ENCODE data around the gene GIPC2. TPM values are rescaled to one million over a fixed set of nuclear protein-coding genes. Genes with fewer than 3 reads are reported as not detected.
A peak's percentile ranks its signal among the peaks of the same experiment; 100 is the strongest.

GIPC2 gene
- total and polyA plus RNA-seq, 11 donors, result 0.99 to 4.0 (median 2.5) TPM

DNA sequence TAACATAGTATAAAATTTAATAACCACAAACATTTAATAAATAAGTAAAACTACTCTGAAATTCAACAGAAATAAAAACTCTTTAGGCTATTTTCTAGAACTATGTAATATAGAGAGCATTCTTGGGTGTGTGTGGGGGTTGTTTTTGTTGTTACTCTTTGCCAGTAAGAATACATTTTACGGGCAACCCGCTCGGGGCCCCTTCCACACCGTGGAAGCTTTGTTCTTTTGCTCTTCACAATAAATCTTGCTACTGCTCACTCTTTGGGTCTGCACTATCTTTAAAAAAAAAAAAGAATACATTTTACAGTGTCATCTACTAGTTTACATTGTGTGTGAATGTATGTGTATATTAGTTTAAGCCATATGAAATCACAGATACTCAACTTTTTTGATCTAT lies 16.0 kb upstream of the GIPC2 start:
- 84 to 90% (median 88%) methylated on average over 4 of the region's 4 CpGs for WGBS, 4 donors
- Histone ChIP-seq H3K36me3 (no peaks in the 10 kb centered on the region), H3K9me3 (no peaks in the 10 kb centered on the region), H3K4me3 (no peak overlapping the region), H3K27me3 (no peaks in the 10 kb centered on the region), H3K4me1 (peaks cover 0 to 16% (median 0%) of the 10 kb centered on the region in 12 donors), H3K27ac (no peak overlapping the region)
- DNase-seq (no peak), ATAC-seq (no peak)
- no peak for TF ChIP-seq CTCF (IDR thresholded peaks at IDR 0.05)
- TF ChIP-seq POLR2A (IDR thresholded peaks at IDR 0.05), result no peak
- intact Hi-C loops (cut with DNase I), result loop anchor here in 1 of 10 donors (10.0 kb wide), 1 partner anchor 75 kb away; no protein-coding TSS in a partner anchor

GRCh38 chr1:78032996-78033796 lies 12.6 kb upstream of the GIPC2 start:
- Histone ChIP-seq H3K27ac (peak overlapping the region in 6 of 12 donors; percentile 6 to 60 (median 30)), H3K9me3 (no peaks in the 10 kb centered on the region), H3K36me3 (no peaks in the 10 kb centered on the region), H3K4me3 (no peak overlapping the region), H3K27me3 (no peaks in the 10 kb centered on the region), H3K4me1 (peaks cover 0 to 21% (median 0%) of the 10 kb centered on the region in 12 donors)
- no peak for TF ChIP-seq POLR2A (IDR thresholded peaks at IDR 0.05)
- no peak for TF ChIP-seq CTCF (IDR thresholded peaks at IDR 0.05)
- DNase-seq (no peak), ATAC-seq (peak; percentile 76 to 88 (median 86))
- 76 to 85% (median 81%) methylated on average over 4 of the region's 4 CpGs for WGBS, 4 donors
- intact Hi-C loops (cut with DNase I), result loop anchor here in 1 of 10 donors (10.0 kb wide), 1 partner anchor 72 kb away; no protein-coding TSS in a partner anchor

DNA sequence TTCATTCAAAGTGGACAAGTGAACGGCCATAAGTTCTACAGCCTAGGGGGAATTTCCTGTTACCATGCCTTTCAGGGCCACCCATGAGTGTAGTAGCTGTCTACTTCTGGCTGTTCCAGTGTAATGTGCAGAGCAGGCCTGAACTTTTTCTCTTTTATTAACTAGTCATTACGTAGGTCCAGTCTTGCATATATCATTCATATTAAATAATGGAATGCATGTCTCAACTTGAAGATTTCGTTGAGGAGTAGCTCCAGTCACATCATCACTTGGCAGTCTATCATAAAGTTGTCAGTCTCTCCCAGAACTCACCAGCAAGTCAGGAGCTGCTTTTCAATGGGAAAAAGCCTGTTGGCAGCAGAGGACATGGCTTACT lies 12.0 kb upstream of the GIPC2 start:
- ATAC-seq, result no peak
- DNase-seq, result no peak
- intact Hi-C loops (cut with DNase I), result loop anchor here in 1 of 10 donors (10.0 kb wide), 1 partner anchor 71 kb away; no protein-coding TSS in a partner anchor
- no peak for TF ChIP-seq POLR2A (IDR thresholded peaks at IDR 0.05)
- TF ChIP-seq CTCF (IDR thresholded peaks at IDR 0.05), result no peak
- H3K27ac ChIP-seq, result peak overlapping the region in 5 of 12 donors; percentile 11 to 60 (median 31)
- H3K36me3 ChIP-seq, result no peaks in the 10 kb centered on the region
- H3K27me3 ChIP-seq, result no peaks in the 10 kb centered on the region
- H3K4me1 ChIP-seq, result peaks cover 0 to 25% (median 0%) of the 10 kb centered on the region in 12 donors
- 71 to 85% (median 83%) methylated on average over 3 of the region's 3 CpGs for WGBS, 4 donors
- H3K9me3 ChIP-seq, result no peaks in the 10 kb centered on the region
- H3K4me3 ChIP-seq, result no peak overlapping the region

DNA sequence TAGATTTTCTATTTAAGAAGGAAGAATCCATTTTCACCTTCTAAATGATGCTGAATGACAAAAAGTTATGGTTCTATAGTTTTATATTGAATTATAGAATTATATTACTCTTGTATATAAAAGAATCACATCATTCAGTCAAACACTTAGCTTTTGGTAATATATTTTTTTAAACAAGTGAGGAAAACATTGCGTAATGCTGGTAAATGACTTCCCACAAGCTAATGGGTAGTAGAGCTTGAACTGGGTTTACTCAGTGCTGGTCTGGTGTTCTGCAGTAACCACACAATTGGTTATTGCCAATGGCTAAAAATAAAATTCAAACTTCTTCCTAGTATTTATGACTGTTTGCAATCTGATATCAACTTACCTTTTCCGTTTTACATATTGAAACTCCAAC lies 10.6 kb upstream of the GIPC2 start:
- no peak overlapping the region for H3K4me3 ChIP-seq
- no peak overlapping the region for H3K27ac ChIP-seq
- ATAC-seq, result no peak
- 91 to 96% (median 94%) methylated on average over 2 of the region's 2 CpGs for WGBS, 4 donors
- H3K36me3 ChIP-seq, result no peaks in the 10 kb centered on the region
- DNase-seq, result no peak
- H3K9me3 ChIP-seq, result no peaks in the 10 kb centered on the region
- H3K4me1 ChIP-seq, result peaks cover 0 to 25% (median 0%) of the 10 kb centered on the region in 12 donors
- no peak for TF ChIP-seq POLR2A (IDR thresholded peaks at IDR 0.05)
- no peak for TF ChIP-seq CTCF (IDR thresholded peaks at IDR 0.05)
- H3K27me3 ChIP-seq, result no peaks in the 10 kb centered on the region
- intact Hi-C loops (cut with DNase I), result loop anchor here in 1 of 10 donors (10.0 kb wide), 1 partner anchor 70 kb away; no protein-coding TSS in a partner anchor

All from heart left ventricle (tissue), 16 donors.